Neural cell (in vitro differentiated cells): ENCODE results near the gene LHPP. TPM values are rescaled to one million over a fixed set of nuclear protein-coding genes. Genes with fewer than 3 reads are reported as not detected.

Source experiments
- H2AFZ ChIP-seq: fragments of 200-600, 300-800 bp; sonication (generic), shearing (Covaris generic); 2 replicates; pipeline ENCODE4 v1.6.0; 2014; ENCODE audit warnings: low read depth, mild to moderate bottlenecking, antibody characterized with exemption, low read length, moderate library complexity
- H3F3A ChIP-seq: fragments of 200-600 bp; shearing (Covaris generic); 2 replicates; pipeline ENCODE4 v1.6.1; 2016; ENCODE audit warnings: mild to moderate bottlenecking, moderate library complexity, mixed read lengths, antibody characterized with exemption, low read length; ENCODE audit not compliant: insufficient read depth, poor library complexity, severe bottlenecking
- H3K27ac ChIP-seq: fragments of 200-600, 300-800 bp; sonication (generic), shearing (Covaris generic); 2 replicates; pipeline ENCODE4 v1.5.1; 2014; ENCODE audit warnings: mild to moderate bottlenecking, low read length, moderate library complexity
- H3K27me3 ChIP-seq: fragments of 300-800, 200-600 bp; sonication (generic), shearing (Covaris generic); 2 replicates; pipeline ENCODE4 v1.6.0; 2014; ENCODE audit warnings: mild to moderate bottlenecking, low read depth, low read length, moderate library complexity; ENCODE audit not compliant: insufficient read depth
- H3K36me3 ChIP-seq: fragments of 300-800, 200-600 bp; sonication (generic), shearing (Covaris generic); 2 replicates; pipeline ENCODE4 v1.5.1; 2014; ENCODE audit warnings: mild to moderate bottlenecking, antibody characterized with exemption, low read length, moderate library complexity; ENCODE audit not compliant: insufficient read depth
- H3K4me2 ChIP-seq: fragments of 300-800, 200-600 bp; sonication (generic), shearing (Covaris generic); 2 replicates; pipeline ENCODE4 v1.6.0; 2014; ENCODE audit warnings: mild to moderate bottlenecking, low read length
- H3K4me3 ChIP-seq: fragments of 300-800, 200-600 bp; sonication (generic), shearing (Covaris generic); 2 replicates; pipeline ENCODE4 v1.5.1; 2014; ENCODE audit warnings: mild to moderate bottlenecking, low read length, moderate library complexity
- H3K79me2 ChIP-seq: fragments of 200-600 bp; shearing (Covaris generic); replicated peaks from 2 replicates; pipeline ENCODE4 v1.6.0; 2014; ENCODE audit warnings: mild to moderate bottlenecking, low read length, moderate library complexity; ENCODE audit not compliant: insufficient read depth
- H3K9ac ChIP-seq: fragments of 300-800, 200-600 bp; sonication (generic), shearing (Covaris generic); 2 replicates; pipeline ENCODE4 v1.6.1; 2016; ENCODE audit warnings: mild to moderate bottlenecking, low read length, mixed read lengths
- H3K9me2 ChIP-seq: fragments of 200-600 bp; shearing (Covaris generic); 2 replicates; pipeline ENCODE4 v1.6.1; 2016; ENCODE audit warnings: mild to moderate bottlenecking, low read length, mixed read lengths; ENCODE audit not compliant: insufficient read depth
- H3K9me3 ChIP-seq: fragments of 200-600, 300-800 bp; sonication (generic), shearing (Covaris generic); 2 replicates; pipeline ENCODE4 v1.6.1; 2016; ENCODE audit warnings: mild to moderate bottlenecking, mixed run types, low read length, moderate library complexity, mixed read lengths
- H4K20me1 ChIP-seq: fragments of 200-600 bp; shearing (Covaris generic); 2 replicates; pipeline ENCODE4 v1.6.1; 2016; ENCODE audit warnings: mild to moderate bottlenecking, mixed run types; ENCODE audit not compliant: insufficient read depth
- EP300 ChIP-seq: fragments of 450-650 bp; conservative IDR thresholded peaks from 2 replicates; pipeline ENCODE4 v1.6.1; 2014; ENCODE audit warnings: antibody characterized with exemption, mild to moderate bottlenecking, moderate library complexity; ENCODE audit not compliant: poor library complexity, severe bottlenecking
- EZH2 ChIP-seq: fragments of 200-600, 300-800 bp; shearing (Covaris generic), sonication (generic); IDR thresholded peaks from 2 replicates; pipeline ENCODE4 v1.6.1; 2014; ENCODE audit warnings: antibody characterized with exemption, low read length, borderline replicate concordance, mild to moderate bottlenecking; ENCODE audit not compliant: insufficient read depth, poor library complexity, severe bottlenecking
- MXI1 ChIP-seq: fragments of 450-650 bp; conservative IDR thresholded peaks from 2 replicates; pipeline ENCODE4 v1.6.1; 2014; ENCODE audit warnings: antibody characterized with exemption, mild to moderate bottlenecking; ENCODE audit not compliant: poor library complexity, severe bottlenecking
- POLR2AphosphoS5 ChIP-seq: IDR thresholded peaks from 2 replicates; pipeline ENCODE4 v1.6.1; 2012
- RAD21 ChIP-seq: fragments of 450-650 bp; conservative IDR thresholded peaks from 2 replicates; pipeline ENCODE4 v1.6.1; 2014; ENCODE audit warnings: antibody characterized with exemption, mild to moderate bottlenecking, moderate library complexity
- SMC3 ChIP-seq: fragments of 450-650 bp; conservative IDR thresholded peaks from 2 replicates; pipeline ENCODE4 v1.6.1; 2014; ENCODE audit warnings: antibody characterized with exemption, mild to moderate bottlenecking, moderate library complexity; ENCODE audit not compliant: poor library complexity
- TAF1 ChIP-seq: IDR thresholded peaks from 2 replicates; pipeline ENCODE4 v1.6.1; 2012; ENCODE audit warnings: low read depth
- polyA plus RNA-seq: library from polyadenylated mRNA; depleted of rRNA; stranded (reverse); fragments of >200 nt; gene quantifications from 2 replicates; pipeline ENCODE4 v1.2.3, GENCODE V29; 2014
- TF ChIP-seq, protein P1 (sequence below): IDR thresholded peaks from 2 replicates; pipeline ENCODE4 v1.6.1; 2012; ENCODE audit warnings: borderline replicate concordance
- TF ChIP-seq, protein P2 (sequence below): fragments of 450-650 bp; IDR thresholded peaks from 2 replicates; pipeline ENCODE4 v1.5.1; 2014; ENCODE audit warnings: antibody characterized with exemption, mild to moderate bottlenecking, moderate library complexity; ENCODE audit not compliant: poor library complexity, severe bottlenecking

The LHPP gene
- polyA plus RNA-seq, 1 donor from 2014 or later, result 16.0 TPM

DNA sequence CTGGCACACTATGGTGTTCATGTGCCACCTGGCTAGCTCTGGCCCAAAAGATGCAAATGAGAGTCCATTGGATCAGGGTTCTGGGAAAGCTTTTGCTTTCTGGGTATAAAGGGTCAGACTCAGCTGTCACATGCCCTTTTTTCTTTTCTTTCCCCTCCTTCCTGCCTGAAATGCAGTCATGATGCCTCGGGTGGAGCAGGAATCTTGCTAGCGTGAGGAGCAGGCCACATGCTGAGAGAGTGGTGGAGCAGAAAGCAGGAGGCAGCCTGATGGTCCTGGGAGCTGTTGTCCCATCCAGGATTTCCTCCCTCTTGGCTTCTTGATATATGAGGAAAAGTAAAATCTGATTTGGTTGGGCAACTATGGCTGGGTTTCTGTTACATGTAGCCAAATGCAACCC, 2.7 kb upstream of the LHPP start:
- Histone ChIP-seq H3K36me3 (no peaks in the 10 kb centered on the region), H3F3A (no peaks in the 10 kb centered on the region), H3K27me3 (peaks cover 3% of the 10 kb centered on the region), H2AFZ (no peak overlapping the region), H3K27ac (no peak overlapping the region), H3K9me3 (no peaks in the 10 kb centered on the region), H3K4me3 (no peak overlapping the region), H3K9ac (no peak overlapping the region), H3K9me2 (no peaks in the 10 kb centered on the region), H4K20me1 (no peaks in the 10 kb centered on the region), H3K4me2 (no peak overlapping the region), H3K79me2 (no peaks in the 10 kb centered on the region)
- no peak for TF ChIP-seq RAD21
- TF ChIP-seq MXI1, result no peak
- TF ChIP-seq EP300, result no peak
- no peak for TF ChIP-seq TAF1
- no peak for TF ChIP-seq POLR2AphosphoS5
- TF ChIP-seq, protein P1, sequence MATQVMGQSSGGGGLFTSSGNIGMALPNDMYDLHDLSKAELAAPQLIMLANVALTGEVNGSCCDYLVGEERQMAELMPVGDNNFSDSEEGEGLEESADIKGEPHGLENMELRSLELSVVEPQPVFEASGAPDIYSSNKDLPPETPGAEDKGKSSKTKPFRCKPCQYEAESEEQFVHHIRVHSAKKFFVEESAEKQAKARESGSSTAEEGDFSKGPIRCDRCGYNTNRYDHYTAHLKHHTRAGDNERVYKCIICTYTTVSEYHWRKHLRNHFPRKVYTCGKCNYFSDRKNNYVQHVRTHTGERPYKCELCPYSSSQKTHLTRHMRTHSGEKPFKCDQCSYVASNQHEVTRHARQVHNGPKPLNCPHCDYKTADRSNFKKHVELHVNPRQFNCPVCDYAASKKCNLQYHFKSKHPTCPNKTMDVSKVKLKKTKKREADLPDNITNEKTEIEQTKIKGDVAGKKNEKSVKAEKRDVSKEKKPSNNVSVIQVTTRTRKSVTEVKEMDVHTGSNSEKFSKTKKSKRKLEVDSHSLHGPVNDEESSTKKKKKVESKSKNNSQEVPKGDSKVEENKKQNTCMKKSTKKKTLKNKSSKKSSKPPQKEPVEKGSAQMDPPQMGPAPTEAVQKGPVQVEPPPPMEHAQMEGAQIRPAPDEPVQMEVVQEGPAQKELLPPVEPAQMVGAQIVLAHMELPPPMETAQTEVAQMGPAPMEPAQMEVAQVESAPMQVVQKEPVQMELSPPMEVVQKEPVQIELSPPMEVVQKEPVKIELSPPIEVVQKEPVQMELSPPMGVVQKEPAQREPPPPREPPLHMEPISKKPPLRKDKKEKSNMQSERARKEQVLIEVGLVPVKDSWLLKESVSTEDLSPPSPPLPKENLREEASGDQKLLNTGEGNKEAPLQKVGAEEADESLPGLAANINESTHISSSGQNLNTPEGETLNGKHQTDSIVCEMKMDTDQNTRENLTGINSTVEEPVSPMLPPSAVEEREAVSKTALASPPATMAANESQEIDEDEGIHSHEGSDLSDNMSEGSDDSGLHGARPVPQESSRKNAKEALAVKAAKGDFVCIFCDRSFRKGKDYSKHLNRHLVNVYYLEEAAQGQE, result no peak
- TF ChIP-seq, protein P2, sequence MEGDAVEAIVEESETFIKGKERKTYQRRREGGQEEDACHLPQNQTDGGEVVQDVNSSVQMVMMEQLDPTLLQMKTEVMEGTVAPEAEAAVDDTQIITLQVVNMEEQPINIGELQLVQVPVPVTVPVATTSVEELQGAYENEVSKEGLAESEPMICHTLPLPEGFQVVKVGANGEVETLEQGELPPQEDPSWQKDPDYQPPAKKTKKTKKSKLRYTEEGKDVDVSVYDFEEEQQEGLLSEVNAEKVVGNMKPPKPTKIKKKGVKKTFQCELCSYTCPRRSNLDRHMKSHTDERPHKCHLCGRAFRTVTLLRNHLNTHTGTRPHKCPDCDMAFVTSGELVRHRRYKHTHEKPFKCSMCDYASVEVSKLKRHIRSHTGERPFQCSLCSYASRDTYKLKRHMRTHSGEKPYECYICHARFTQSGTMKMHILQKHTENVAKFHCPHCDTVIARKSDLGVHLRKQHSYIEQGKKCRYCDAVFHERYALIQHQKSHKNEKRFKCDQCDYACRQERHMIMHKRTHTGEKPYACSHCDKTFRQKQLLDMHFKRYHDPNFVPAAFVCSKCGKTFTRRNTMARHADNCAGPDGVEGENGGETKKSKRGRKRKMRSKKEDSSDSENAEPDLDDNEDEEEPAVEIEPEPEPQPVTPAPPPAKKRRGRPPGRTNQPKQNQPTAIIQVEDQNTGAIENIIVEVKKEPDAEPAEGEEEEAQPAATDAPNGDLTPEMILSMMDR, result no peak
- TF ChIP-seq SMC3, result no peak
- TF ChIP-seq EZH2, result no peak

DNA sequence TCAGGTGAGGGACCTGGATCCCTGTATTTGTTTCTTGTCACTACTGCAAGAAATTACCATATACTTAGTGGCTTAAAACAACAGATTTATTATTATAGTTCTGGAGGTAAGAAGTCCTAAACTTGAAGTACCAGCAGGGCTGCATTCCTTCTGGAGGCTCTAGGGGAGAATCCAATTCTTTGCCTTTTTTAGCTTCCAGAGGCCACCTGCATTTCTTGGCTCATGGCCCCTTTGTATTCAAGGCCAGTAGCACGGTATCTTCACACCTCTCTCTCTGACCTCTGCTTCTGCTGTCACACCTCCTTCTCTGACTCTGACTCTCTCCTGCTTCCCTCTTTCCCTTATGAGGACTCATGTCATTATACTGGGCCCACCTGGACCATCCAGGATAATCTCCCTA, 2.2 kb upstream of the LHPP start:
- Histone ChIP-seq H3K4me3 (no peak overlapping the region), H3K9me2 (no peaks in the 10 kb centered on the region), H3K9ac (no peak overlapping the region), H3K36me3 (no peaks in the 10 kb centered on the region), H2AFZ (no peak overlapping the region), H3K27me3 (peaks cover 3% of the 10 kb centered on the region), H3K4me2 (no peak overlapping the region), H3K9me3 (no peaks in the 10 kb centered on the region), H3K79me2 (no peaks in the 10 kb centered on the region), H3F3A (no peaks in the 10 kb centered on the region), H4K20me1 (no peaks in the 10 kb centered on the region), H3K27ac (no peak overlapping the region)
- TF ChIP-seq SMC3 (no peak), MXI1 (no peak), POLR2AphosphoS5 (no peak), EZH2 (no peak), TAF1 (no peak), EP300 (no peak), RAD21 (no peak)
- TF ChIP-seq, protein P2, result no peak
